NCI-H345 treated with DMSO at 0.1 percent for 48 hours (cell line): ENCODE measurements around the gene CHPF2.

Source experiments
- DNase-seq: peaks from one replicate; lab custom pipeline; 2025; ENCODE audit not compliant: unreplicated experiment; lab: John Stamatoyannopoulos, UW

Gene CHPF2

DNA sequence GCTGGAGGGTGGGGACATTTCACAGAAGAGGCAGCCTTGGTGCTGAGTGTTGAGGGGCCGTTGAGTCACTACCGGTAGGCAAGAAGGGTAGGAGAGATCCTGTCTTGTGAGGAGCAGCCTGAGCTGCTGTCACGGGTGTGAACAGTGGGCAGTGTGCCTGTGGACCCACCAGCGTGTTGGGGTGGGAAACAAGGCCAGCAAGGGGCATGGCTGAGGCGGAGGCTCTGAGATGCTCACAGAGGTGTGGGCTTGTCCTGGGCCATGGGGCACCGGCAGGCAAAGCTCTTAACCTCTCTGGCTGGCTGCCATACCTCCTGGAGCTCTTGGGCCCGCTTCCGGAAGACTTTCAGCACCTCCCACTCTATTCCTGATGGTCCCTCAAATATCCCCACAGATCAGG lies 49.8 kb downstream of the CHPF2 start:
- no peak for DNase-seq

DNA sequence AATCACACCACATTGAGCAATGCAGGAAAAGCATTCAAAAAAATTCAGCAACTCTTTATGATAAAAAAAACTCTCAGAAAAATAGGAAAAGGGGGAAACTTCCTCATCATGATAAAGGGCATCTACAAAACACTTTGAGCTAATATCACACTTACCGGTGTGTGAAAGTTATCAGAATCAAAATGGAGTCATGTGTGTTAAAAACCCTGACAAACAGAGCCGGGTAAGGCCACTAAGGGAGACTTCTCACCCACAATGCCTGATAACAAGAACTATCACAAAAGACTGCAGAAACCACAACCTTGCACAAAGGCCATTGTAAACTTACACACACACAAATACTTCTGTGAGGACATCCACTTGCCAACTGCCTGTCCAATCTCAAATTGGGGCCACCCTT lies 51.0 kb downstream of the CHPF2 start:
- no peak for DNase-seq

DNA sequence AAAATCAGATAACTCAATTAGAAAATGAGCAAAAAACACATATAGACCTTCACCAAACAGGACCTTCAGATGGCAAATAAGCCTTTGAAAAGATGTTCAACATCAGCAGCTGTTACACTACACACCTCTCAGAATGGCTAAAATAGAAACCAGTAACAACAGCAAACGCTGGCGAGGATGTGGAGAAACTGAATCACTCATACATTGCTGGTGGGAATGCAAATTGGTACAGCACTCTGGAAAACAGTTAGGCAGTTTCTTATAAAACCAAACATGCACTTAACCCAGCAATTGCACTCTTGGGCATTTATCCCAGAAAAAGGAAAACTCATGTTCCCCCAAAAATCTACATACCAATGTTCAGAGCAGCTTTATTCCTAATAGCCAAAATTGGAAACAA lies 53.9 kb downstream of the CHPF2 start:
- DNase-seq, result no peak
